HCT116 (cell line): ENCODE measurements around the gene ZNF445.

ENCODE experiments used
- CTCF ChIP-seq, 3 experiments: fragments of 200-600 bp in 1 of 3; sonication (generic) in 1 of 3; IDR thresholded peaks in 2 of 3; conservative IDR thresholded peaks in 1 of 3; 2 replicates each; pipeline ENCODE4 v1.5.1; 2012 to 2017; ENCODE audit warnings: low read depth in 2 of 3, low read length in 2 of 3, antibody characterized with exemption in 1 of 3, borderline replicate concordance in 1 of 3, control low read depth in 1 of 3, mild to moderate bottlenecking in 1 of 3, mixed read lengths in 1 of 3, mixed run types in 1 of 3, moderate library complexity in 1 of 3; ENCODE audit not compliant: insufficient read depth in 1 of 3
- REST ChIP-seq: IDR thresholded peaks from 2 replicates; pipeline ENCODE4 v1.6.1; 2012; ENCODE audit warnings: low read depth
- SIN3A ChIP-seq: IDR thresholded peaks from 2 replicates; pipeline ENCODE4 v1.6.1; 2012; ENCODE audit warnings: low read depth
- TCF7L2 ChIP-seq: IDR thresholded peaks from 2 replicates; pipeline ENCODE4 v1.7.0; 2011; ENCODE audit warnings: borderline replicate concordance, inconsistent platforms; ENCODE audit not compliant: insufficient read depth, insufficient read length; ENCODE audit errors: extremely low read depth
- YY1 ChIP-seq: IDR thresholded peaks from 2 replicates; pipeline ENCODE4 v1.6.1; 2011; ENCODE audit warnings: low read length, low read depth, moderate library complexity, mild to moderate bottlenecking; ENCODE audit not compliant: insufficient replicate concordance; ENCODE audit errors: extremely low read depth

GRCh38 chr3:44469914-44470313 lies 7.6 kb downstream of the ZNF445 start:
- no peak for TF ChIP-seq REST
- no peak for TF ChIP-seq CTCF (IDR thresholded peaks at IDR 0.05 in 2 of 3, conservative IDR thresholded peaks at IDR 0.05 in 1 of 3; ENCODE audit: borderline replicate concordance in 1 of 3, insufficient read depth in 1 of 3, low read depth in 2 of 3, low read length in 2 of 3)
- no peak for TF ChIP-seq YY1
- TF ChIP-seq SIN3A, result no peak
- no peak for TF ChIP-seq TCF7L2
